ENCODE data around the gene ZAR1. TPM values are rescaled to one million over a fixed set of nuclear protein-coding genes. Genes with fewer than 3 reads are reported as not detected.

The ZAR1 gene
- total and polyA plus RNA-seq, 2 donors (not counting 1 experiment from before 2014, with no cell fraction given) = not detected

GRCh38 chr4:48475770-48476169, 14.3 kb upstream of the ZAR1 start:
- ATAC-seq (ENCODE audit: low read depth) = no peak
- Mint-ChIP-seq H3K27me3 (peaks cover 12% of the 10 kb centered on the region), H3K4me3 (no peak overlapping the region), H3K9me3 (ENCODE audit: insufficient read depth) (no peaks in the 10 kb centered on the region), H3K27ac (no peak overlapping the region), H3K4me1 (no peaks in the 10 kb centered on the region)
- WGBS (ENCODE audit: insufficient coverage) = 100% methylated on average over 6 of the region's 6 CpGs
- H2AFZ ChIP-seq (ENCODE audit: insufficient read depth, low read depth, low read length, poor library complexity, severe bottlenecking) = no peak overlapping the region
- no peak overlapping the region for H3K27ac ChIP-seq (ENCODE audit: low read length in 2 of 2)
- no peak for DNase-seq
- H3K27me3 ChIP-seq (replicated peaks in 1 of 4; ENCODE audit: control extremely low read depth in 1 of 4, control insufficient read depth in 3 of 4, insufficient read depth in 4 of 4, low read length in 3 of 4) = no peaks in the 10 kb centered on the region
- no peaks in the 10 kb centered on the region for H3K4me1 ChIP-seq (ENCODE audit: control insufficient read depth in 2 of 2, insufficient read depth in 2 of 2, low read length in 2 of 2)
- H3K4me2 ChIP-seq (replicated peaks; ENCODE audit: low read depth, low read length, poor library complexity, severe bottlenecking) = no peak overlapping the region
- no peaks in the 10 kb centered on the region for H4K20me1 ChIP-seq (ENCODE audit: control insufficient read depth, insufficient read depth, low read length, poor library complexity, severe bottlenecking)
- no peak overlapping the region for H3K9ac ChIP-seq (ENCODE audit: low read length)
- POLR2A ChIA-PET = no interaction called here
- H3K4me3 ChIP-seq (ENCODE audit: control extremely low read depth in 1 of 5, extremely low read depth in 1 of 5, insufficient read depth in 1 of 5, low read depth in 2 of 5, low read length in 4 of 5) = no peak overlapping the region
- H3K79me2 ChIP-seq (ENCODE audit: control insufficient read depth, insufficient read depth, low read length) = no peaks in the 10 kb centered on the region
- no peaks in the 10 kb centered on the region for H3K36me3 ChIP-seq (replicated peaks in 1 of 2; ENCODE audit: control extremely low read depth in 1 of 2, control insufficient read depth in 1 of 2, extremely low read depth in 1 of 2, insufficient read depth in 2 of 2, low read length in 1 of 2)
- intact Hi-C loops (cut with micrococcal nuclease) = no loop called here
- no peaks in the 10 kb centered on the region for H3K9me3 ChIP-seq (ENCODE audit: control extremely low read depth in 1 of 3, control insufficient read depth in 2 of 3, insufficient read depth in 1 of 3, low read length in 2 of 3)
- CTCF ChIA-PET = no interaction called here
- no peak for TF ChIP-seq EZH2 (IDR thresholded peaks at IDR 0.05; ENCODE audit: borderline replicate concordance, insufficient read depth, low read depth, low read length, poor library complexity, severe bottlenecking)
- TF ChIP-seq, protein P1, sequence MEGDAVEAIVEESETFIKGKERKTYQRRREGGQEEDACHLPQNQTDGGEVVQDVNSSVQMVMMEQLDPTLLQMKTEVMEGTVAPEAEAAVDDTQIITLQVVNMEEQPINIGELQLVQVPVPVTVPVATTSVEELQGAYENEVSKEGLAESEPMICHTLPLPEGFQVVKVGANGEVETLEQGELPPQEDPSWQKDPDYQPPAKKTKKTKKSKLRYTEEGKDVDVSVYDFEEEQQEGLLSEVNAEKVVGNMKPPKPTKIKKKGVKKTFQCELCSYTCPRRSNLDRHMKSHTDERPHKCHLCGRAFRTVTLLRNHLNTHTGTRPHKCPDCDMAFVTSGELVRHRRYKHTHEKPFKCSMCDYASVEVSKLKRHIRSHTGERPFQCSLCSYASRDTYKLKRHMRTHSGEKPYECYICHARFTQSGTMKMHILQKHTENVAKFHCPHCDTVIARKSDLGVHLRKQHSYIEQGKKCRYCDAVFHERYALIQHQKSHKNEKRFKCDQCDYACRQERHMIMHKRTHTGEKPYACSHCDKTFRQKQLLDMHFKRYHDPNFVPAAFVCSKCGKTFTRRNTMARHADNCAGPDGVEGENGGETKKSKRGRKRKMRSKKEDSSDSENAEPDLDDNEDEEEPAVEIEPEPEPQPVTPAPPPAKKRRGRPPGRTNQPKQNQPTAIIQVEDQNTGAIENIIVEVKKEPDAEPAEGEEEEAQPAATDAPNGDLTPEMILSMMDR (IDR thresholded peaks at IDR 0.05) = no peak

DNA sequence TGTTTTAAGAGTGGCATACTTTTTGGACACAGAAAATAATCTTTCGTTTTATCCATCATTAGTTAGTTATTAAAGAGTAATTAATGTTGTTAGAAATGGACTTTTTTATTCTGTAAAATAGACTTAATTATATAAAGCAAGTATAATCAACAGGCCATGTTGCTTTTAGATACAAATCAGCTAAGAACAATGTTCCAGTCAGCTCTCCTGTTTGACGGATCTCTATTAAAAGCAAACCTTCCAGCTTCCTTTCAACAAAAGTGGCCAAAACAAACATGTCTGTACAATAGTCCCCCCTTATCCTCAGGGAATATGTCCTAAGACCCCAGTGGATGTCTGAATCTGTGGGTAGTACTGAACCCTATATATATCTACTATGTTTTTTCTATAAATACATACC, 11.8 kb upstream of the ZAR1 start:
- Histone ChIP-seq H3K4me1 (ENCODE audit: control insufficient read depth in 2 of 2, insufficient read depth in 2 of 2, low read length in 2 of 2) (peaks cover 3 to 6% of the 10 kb centered on the region in 2 donors), H3K4me2 (replicated peaks; ENCODE audit: low read depth, low read length, poor library complexity, severe bottlenecking) (no peak overlapping the region), H3K36me3 (replicated peaks in 1 of 2; ENCODE audit: control extremely low read depth in 1 of 2, control insufficient read depth in 1 of 2, extremely low read depth in 1 of 2, insufficient read depth in 2 of 2, low read length in 1 of 2) (no peaks in the 10 kb centered on the region), H3K27me3 (replicated peaks in 1 of 4; ENCODE audit: control extremely low read depth in 1 of 4, control insufficient read depth in 3 of 4, insufficient read depth in 4 of 4, low read length in 3 of 4) (peaks cover 0 to 14% (median 12%) of the 10 kb centered on the region in 4 experiments), H2AFZ (ENCODE audit: insufficient read depth, low read depth, low read length, poor library complexity, severe bottlenecking) (no peak overlapping the region), H3K79me2 (ENCODE audit: control insufficient read depth, insufficient read depth, low read length) (no peaks in the 10 kb centered on the region), H3K9me3 (ENCODE audit: control extremely low read depth in 1 of 3, control insufficient read depth in 2 of 3, insufficient read depth in 1 of 3, low read length in 2 of 3) (no peaks in the 10 kb centered on the region), H3K4me3 (ENCODE audit: control extremely low read depth in 1 of 5, extremely low read depth in 1 of 5, insufficient read depth in 1 of 5, low read depth in 2 of 5, low read length in 4 of 5) (no peak overlapping the region), H3K27ac (ENCODE audit: low read length in 2 of 2) (no peak overlapping the region), H4K20me1 (ENCODE audit: control insufficient read depth, insufficient read depth, low read length, poor library complexity, severe bottlenecking) (no peaks in the 10 kb centered on the region), H3K9ac (ENCODE audit: low read length) (no peak overlapping the region)
- WGBS (ENCODE audit: insufficient coverage) = 100% methylated on average over 1 of the region's 2 CpGs
- ATAC-seq (ENCODE audit: low read depth) (no peak), DNase-seq (no peak)
- Mint-ChIP-seq H3K4me3 (no peak overlapping the region), H3K27ac (no peak overlapping the region), H3K9me3 (ENCODE audit: insufficient read depth) (no peaks in the 10 kb centered on the region), H3K27me3 (peaks cover 35% of the 10 kb centered on the region), H3K4me1 (peaks cover 2% of the 10 kb centered on the region)
- no peak for TF ChIP-seq EZH2 (IDR thresholded peaks at IDR 0.05; ENCODE audit: borderline replicate concordance, insufficient read depth, low read depth, low read length, poor library complexity, severe bottlenecking)
- TF ChIP-seq, protein P1 (IDR thresholded peaks at IDR 0.05) = no peak
- intact Hi-C loops (cut with micrococcal nuclease) = no loop called here
- ChIA-PET CTCF (no interaction called here), POLR2A (no interaction called here)

Measured in B cell (primary cell).